Tongue (tissue), 2 donors: ENCODE results near the gene SPAG4. TPM values are rescaled to one million over a fixed set of nuclear protein-coding genes. Genes with fewer than 3 reads are reported as not detected.

Experiments used
- DNase-seq: peaks from one replicate; pipeline ENCODE4 v3.0.0-alpha.2; 2015
- total RNA-seq: library from RNA; depleted of rRNA; stranded (reverse); fragments of >200 nt; gene quantifications from one replicate; pipeline ENCODE4 v1.2.3, GENCODE V29; 2014

SPAG4 gene
- total RNA-seq, 1 donor from 2014 or later = not detected

DNA sequence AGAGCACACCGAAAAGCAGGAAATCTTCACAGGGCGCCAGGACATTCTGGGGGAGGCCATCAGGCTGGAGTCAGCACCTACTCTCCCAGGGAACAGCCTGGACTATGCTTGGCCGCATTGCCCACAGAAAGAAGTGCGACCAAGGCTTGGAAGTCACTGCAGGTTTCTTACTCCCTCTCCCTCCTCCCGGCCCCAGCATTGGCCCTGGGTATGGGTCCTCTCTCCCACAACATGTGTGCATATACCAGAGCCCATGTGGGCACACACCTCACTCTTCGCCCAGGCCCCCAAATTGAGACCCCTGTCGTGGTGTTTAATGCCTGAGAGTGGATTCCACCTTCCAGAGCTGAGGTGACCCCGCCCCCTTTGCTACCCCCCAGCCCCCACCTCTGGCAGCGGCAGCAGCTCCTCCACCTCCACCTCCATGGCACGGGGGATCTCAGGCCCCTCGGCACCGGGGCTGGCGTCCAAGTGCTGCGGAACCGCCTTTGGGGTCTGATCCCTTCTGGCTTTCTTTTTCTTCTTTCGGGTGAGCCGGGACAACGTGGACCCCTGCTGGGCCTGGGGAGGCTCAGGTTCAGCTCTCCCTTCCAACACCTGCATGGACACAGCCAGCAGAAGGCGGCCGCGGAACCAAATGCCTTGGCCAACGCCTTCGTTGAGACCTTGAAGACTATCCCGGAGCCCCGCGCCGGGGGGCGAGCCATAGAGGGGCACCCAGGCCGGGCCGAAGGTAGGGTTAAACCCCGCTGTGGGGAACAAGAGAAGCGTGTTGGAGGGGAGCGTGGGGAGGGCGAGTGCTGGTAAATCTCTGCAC lies 15.2 kb upstream of the SPAG4 start:
- DNase-seq = no peak

GRCh38 chr20:35600993-35601973 lies 14.3 kb upstream of the SPAG4 start:
- peak; percentile 89 for DNase-seq

- no peak for DNase-seq
These were observed 13.6 kb upstream of the SPAG4 start for GRCh38 chr20:35601990-35602389.

DNA sequence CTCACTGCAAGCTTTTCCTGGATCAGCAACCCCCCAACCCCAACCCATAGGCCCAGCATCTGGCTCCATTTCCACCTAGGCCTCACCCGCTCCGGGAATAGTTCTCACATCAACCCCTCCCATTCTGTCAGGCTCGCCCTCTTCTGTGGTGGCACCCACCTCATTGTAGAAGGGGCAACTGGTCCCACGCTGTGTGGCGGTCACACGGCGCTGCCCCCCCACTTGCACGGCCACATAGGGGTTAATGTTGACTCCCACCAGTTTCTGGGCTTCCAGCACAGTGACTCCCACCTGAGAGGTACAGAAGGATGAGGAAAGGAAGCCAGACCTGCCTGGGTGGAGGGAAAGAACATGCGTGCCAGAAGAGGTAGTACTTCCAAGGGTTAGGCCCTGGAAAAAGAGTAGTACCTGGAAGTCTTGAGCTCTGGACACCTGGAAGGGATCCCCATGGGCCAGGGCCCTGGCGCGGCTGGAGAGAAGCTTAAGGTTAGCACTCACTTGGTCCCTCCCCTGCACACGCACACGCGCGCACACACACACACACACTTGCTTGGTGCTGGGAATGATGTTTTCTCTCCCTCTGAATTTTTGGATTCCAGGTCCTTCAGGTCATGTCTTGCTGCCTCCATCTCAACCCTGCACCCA lies 12.7 kb upstream of the SPAG4 start:
- DNase-seq = no peak

DNA sequence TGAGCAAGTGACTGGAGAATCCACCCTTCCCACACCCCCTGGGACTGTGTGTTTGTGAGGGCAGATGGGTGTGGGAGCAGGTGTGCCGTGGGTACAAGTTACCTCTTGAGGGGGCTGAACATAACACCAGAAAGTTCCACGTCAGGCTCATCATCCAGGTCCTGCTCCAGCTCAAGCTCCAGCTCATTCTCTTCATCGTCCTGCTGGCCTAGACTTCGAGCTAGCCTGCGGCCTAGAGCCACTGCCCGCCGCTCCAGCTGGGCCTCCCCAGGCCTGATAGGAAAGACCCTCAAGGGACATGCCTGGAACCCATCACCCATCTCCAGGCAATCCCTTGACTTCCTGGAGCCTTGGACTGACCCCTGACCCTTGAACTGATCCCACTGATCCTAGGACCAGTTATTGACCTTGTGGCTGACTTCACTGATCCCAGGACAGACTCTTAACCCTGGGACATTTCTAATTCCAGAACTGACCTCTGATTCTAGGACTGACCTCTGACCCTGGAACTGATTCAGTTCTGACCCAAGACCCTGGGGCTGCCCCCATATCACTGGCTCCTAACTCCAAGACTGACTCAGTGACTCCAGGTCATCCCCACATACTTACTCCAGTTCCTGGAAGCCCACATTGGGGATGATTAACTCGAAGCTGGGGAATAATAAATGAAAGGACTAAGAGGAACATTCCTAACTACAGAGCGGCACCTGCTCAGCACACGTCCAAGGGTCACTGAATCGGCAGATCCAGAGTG lies 11.8 kb upstream of the SPAG4 start:
- no peak for DNase-seq

- DNase-seq = no peak
These were observed 11.2 kb upstream of the SPAG4 start for GRCh38 chr20:35604449-35604747.

DNA sequence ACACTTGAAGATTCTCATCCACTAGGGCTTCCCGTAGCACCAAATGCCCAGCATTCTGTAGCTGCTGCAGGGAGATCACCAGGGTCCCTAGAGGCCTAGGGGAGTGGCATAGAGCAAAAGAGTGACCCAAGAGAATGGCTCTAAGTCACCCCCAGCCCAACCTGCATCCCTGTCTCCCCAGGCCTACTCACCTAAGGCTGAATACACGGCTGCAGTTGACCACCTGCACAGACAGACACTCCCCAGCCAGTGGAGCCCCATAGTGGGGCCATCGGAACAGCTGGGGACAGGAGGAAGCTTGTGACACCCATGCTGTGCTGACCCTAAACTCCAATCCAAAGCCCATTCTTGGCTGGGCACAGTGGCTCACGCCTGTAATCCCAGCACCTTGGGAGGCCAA lies 9.5 kb upstream of the SPAG4 start:
- no peak for DNase-seq

DNA sequence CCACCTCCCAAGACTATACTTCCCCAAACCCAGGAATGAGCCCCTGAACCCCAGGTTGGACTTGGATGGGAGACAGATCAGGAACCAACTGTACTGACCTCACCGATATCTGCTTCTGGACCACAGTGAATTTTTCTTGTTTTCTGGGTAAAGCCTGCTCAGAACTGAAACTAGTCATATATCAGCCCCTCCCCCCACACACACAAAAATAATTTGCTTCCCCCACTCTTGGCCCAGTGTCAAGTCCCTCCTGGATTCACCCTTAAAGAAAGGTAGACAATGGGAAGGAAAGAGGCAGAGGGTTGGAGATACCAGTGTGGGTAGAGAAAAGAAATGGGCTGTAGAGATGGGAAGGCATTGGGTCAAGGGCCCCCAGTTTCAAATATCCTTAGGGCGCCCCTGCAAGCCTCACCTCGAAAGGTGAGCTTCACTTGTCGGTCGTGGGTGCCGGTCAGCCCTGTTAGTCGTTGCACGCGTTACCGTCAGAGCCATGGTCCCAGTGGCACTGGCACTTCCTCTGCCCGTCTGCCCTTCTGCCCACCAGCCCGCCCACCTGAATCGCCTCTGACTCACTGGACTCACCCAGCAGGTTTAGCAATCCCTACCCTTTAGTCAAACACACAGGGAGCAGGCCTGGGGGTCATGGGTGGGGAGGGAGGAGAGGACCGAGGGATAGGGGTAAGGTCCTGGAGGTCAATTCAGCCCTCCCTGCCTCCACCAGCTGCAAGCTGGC lies 8.5 kb upstream of the SPAG4 start:
- no peak for DNase-seq

DNA sequence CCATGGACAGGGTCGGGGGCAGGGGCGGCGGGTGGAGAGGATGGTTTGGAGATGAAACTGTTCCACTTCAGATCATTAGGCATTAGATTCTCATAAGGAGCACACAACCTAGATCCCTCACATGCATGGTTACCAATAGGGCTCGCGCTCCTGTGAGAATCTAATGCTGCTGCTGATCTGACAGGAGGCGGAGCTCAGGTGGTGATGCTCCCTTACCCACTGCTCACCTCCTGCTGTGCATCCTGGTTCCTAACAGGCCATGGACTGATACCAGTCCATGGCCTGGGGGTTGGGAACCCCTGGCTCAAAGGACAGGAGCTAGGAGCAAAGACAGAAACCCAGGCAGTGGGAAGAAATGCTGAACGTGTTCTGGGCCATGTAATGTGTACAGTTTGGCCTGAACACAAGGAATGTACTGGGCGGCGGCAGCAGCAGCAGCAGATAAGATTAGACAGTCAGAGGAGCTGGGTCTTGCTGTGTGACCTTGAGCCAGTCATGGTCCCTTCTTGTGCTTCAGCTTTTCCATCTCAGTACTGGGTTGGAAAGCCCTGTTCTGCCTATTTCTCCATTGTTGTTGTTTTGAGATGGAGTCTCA lies 4.7 kb upstream of the SPAG4 start:
- DNase-seq = no peak

DNA sequence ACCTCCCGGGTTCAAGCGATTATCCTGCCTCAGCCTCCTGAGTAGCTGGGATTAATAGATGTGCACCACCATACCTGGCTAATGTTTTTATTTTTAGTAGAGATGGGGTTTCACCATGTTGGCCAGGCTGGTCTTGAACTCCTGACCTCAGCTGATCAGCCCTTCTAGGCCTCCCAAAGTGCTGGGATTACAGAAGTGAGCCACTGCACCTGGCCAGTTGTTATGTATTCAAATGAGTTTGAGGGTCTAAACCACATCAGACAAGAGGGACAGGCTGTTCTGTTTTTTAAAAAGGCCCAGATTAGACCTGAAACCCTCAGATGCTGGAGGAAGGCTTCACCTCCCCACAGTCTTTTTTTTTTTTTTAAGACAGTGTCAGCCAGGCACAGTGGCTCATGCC lies 4.1 kb upstream of the SPAG4 start:
- no peak for DNase-seq

GRCh38 chr20:35616465-35617396 lies 1.1 kb downstream of the SPAG4 start:
- peak; percentile 77 for DNase-seq

GRCh38 chr20:35617397-35618262 lies 2.0 kb downstream of the SPAG4 start:
- peak; percentile 45 for DNase-seq

DNA sequence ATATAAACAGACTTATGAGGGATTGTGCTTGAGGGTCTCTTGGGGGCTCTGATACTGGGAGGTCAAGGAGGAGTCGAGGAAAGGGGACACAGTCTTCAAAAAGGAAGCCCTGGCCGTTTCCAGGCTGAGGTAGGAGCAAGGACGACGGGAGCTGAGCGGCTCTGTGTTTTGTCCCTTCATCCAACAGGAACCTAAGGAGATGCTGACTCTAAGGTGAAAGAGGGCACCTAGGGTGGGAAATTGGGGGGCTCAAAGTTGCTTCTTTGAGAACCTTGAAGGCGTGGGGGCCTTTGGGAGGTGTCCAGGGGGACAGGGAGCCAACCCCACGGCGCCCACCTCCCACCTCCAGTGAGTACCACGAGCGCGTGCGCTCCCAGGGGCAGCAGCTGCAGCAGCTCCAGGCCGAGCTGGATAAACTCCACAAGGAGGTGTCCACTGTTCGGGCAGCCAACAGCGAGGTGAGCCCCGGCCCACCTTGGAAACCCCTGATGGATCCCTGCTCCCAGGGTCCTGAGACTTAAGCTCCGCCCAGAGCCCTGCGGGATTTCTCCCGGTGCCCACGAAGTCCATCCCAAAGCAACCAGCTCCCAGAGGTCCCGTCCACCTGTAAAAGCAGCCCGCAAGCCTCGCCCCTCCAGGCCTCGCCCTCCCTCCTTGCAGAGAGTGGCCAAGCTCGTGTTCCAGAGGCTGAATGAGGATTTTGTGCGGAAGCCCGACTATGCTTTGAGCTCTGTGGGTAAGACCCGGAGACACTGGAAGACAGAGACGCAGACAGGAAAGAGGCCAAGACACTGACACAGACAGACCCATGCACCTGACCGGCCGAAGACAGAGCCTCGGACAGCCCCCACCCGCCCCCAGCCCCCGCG lies 2.9 kb downstream of the SPAG4 start:
- peak; percentile 43 for DNase-seq

- DNase-seq = peak; percentile 87
These were observed 3.8 kb downstream of the SPAG4 start for GRCh38 chr20:35619196-35620095.

DNA sequence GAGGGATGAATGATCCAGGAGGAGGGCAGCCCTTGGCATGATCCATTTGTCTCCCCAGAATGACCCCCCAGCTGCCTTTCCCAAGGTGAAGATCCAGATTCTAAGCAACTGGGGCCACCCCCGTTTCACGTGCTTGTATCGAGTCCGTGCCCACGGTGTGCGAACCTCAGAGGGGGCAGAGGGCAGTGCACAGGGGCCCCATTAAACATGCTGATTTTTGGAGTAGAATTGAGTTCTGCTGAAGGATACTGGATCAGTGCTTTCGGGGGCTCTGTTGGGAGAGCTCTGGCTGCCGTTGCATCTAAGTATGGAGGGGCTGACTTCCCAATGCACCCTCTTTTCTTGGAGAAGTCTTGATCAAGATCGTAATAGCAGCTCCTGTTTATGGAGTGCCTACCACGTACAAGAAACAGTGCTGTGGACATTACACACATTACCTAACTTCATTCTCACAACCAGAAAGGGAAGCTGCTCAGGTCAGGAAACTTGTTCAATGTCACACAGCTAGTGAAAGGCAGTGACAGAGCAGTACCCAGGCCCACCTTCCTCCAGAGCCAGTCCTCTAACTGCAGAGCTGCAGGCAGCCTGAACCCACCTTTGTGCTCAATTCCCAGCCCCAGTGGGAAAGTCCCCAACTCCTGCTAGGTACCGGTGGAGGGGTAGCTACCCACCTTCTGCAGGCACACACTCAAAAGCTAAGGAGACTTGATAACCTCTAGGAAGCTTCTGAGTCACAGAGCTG lies 5.4 kb downstream of the SPAG4 start:
- no peak for DNase-seq

GRCh38 chr20:35621560-35621946 lies 5.9 kb downstream of the SPAG4 start:
- no peak for DNase-seq
